Measurements from ENCODE around the gene PNMA6A.
"Not testable (repeated sequence)": the region's sequence is repeated elsewhere in the genome, so short reads cannot be mapped to it uniquely, and the experiment has no call there.

- TF ChIP-seq, protein P1, sequence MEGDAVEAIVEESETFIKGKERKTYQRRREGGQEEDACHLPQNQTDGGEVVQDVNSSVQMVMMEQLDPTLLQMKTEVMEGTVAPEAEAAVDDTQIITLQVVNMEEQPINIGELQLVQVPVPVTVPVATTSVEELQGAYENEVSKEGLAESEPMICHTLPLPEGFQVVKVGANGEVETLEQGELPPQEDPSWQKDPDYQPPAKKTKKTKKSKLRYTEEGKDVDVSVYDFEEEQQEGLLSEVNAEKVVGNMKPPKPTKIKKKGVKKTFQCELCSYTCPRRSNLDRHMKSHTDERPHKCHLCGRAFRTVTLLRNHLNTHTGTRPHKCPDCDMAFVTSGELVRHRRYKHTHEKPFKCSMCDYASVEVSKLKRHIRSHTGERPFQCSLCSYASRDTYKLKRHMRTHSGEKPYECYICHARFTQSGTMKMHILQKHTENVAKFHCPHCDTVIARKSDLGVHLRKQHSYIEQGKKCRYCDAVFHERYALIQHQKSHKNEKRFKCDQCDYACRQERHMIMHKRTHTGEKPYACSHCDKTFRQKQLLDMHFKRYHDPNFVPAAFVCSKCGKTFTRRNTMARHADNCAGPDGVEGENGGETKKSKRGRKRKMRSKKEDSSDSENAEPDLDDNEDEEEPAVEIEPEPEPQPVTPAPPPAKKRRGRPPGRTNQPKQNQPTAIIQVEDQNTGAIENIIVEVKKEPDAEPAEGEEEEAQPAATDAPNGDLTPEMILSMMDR (IDR thresholded peaks at IDR 0.05) = not testable (repeated sequence)
- not testable (repeated sequence) for TF ChIP-seq POLR2A (IDR thresholded peaks at IDR 0.05)
These were observed 51.2 kb downstream of the PNMA6A start for GRCh38 chrX:153123468-153123867.

All from esophagus squamous epithelium (tissue), 4 donors.